ENCODE data around the gene ARL8B.

DNA sequence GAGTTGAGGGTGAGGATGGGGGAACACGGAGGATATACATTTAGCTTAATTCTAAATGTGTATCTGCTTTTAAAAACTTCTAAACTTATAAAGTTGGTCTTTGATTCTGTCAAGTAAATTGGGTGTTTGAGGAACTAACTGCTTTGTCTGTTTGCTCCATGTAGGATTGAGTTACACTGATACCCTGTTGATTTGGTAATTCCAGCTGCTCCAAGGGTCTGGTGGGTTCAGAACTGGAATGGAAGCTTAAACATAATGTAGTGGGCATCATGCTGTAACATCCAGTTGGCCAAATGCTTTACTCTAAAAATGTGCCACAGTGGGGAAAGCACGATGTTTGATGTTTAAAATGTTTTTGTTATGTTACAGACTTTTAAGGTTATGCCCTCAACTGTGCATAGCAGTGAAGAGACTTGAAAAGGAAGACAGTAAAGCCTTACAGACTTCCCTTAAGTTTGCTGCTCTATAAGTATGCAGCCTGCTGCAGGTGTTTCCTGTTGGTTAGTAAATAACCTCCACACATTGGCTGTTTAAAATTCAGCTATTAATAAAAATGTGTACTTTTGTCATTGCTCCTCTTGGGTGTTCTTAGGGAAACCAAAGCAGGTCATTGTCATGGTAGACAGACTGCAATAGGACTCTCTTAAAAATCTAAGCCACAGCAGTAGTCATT is 59.5 kb downstream of the ARL8B start:
- no peak for TF ChIP-seq POLR2A (IDR thresholded peaks at IDR 0.05)
- TF ChIP-seq, protein P1, sequence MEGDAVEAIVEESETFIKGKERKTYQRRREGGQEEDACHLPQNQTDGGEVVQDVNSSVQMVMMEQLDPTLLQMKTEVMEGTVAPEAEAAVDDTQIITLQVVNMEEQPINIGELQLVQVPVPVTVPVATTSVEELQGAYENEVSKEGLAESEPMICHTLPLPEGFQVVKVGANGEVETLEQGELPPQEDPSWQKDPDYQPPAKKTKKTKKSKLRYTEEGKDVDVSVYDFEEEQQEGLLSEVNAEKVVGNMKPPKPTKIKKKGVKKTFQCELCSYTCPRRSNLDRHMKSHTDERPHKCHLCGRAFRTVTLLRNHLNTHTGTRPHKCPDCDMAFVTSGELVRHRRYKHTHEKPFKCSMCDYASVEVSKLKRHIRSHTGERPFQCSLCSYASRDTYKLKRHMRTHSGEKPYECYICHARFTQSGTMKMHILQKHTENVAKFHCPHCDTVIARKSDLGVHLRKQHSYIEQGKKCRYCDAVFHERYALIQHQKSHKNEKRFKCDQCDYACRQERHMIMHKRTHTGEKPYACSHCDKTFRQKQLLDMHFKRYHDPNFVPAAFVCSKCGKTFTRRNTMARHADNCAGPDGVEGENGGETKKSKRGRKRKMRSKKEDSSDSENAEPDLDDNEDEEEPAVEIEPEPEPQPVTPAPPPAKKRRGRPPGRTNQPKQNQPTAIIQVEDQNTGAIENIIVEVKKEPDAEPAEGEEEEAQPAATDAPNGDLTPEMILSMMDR (IDR thresholded peaks at IDR 0.05) = no peak

All from testis (tissue), 2 donors.